Endodermal cell (in vitro differentiated cells): ENCODE data around the gene SLC20A1. TPM values are rescaled to one million over a fixed set of nuclear protein-coding genes. Genes with fewer than 3 reads are reported as not detected.

Experiments used
- DNase-seq: peaks from one replicate; pipeline ENCODE4 v3.0.0-alpha.2; 2017
- H3K27ac ChIP-seq: 2 replicates; pipeline ENCODE4 v1.5.1; 2013; ENCODE audit warnings: mild to moderate bottlenecking, low read depth, low read length, moderate library complexity
- H3K27me3 ChIP-seq: 2 replicates; pipeline ENCODE4 v1.6.1; 2013; ENCODE audit warnings: mild to moderate bottlenecking, low read length, moderate library complexity; ENCODE audit not compliant: insufficient read depth, control insufficient read depth, poor library complexity, severe bottlenecking
- H3K36me3 ChIP-seq: 2 replicates; pipeline ENCODE4 v1.7.0; 2013; ENCODE audit warnings: mild to moderate bottlenecking, low read length, moderate library complexity; ENCODE audit not compliant: control insufficient read depth, insufficient read depth
- H3K4me1 ChIP-seq: one replicate; pipeline ENCODE4 v1.7.0; 2013; ENCODE audit warnings: low read length; ENCODE audit not compliant: control insufficient read depth, insufficient read depth
- H3K4me3 ChIP-seq: 2 replicates; pipeline ENCODE4 v1.5.1; 2013; ENCODE audit warnings: mild to moderate bottlenecking, low read length, moderate library complexity
- H3K9ac ChIP-seq: 2 replicates; pipeline ENCODE4 v1.6.1; 2013; ENCODE audit warnings: mild to moderate bottlenecking, low read length, moderate library complexity; ENCODE audit not compliant: poor library complexity, severe bottlenecking; ENCODE audit errors: extremely low read depth
- H3K9me3 ChIP-seq: 2 replicates; pipeline ENCODE4 v1.6.1; 2013; ENCODE audit warnings: mild to moderate bottlenecking, low read length, moderate library complexity; ENCODE audit not compliant: control insufficient read depth
- H3K27ac Mint-ChIP-seq: 2 replicates; pipeline ENCODE4 v1.8.0; 2020; ENCODE audit warnings: mixed read lengths
- H3K27me3 Mint-ChIP-seq: 2 replicates; pipeline ENCODE4 v1.8.0; 2021; ENCODE audit warnings: mild to moderate bottlenecking, mixed read lengths; ENCODE audit not compliant: insufficient read depth
- H3K36me3 Mint-ChIP-seq: 2 replicates; pipeline ENCODE4 v1.8.0; 2020; ENCODE audit warnings: low read depth, mixed read lengths
- H3K4me1 Mint-ChIP-seq: 2 replicates; pipeline ENCODE4 v1.8.0; 2020; ENCODE audit warnings: mixed read lengths
- H3K4me3 Mint-ChIP-seq: 2 replicates; pipeline ENCODE4 v1.8.0; 2020; ENCODE audit warnings: mild to moderate bottlenecking, moderate library complexity, mixed read lengths
- H3K9me3 Mint-ChIP-seq: 2 replicates; pipeline ENCODE4 v1.8.0; 2020; ENCODE audit warnings: mild to moderate bottlenecking, mixed read lengths
- CTCF ChIP-seq: fragments of 200-600 bp; sonication (generic); conservative IDR thresholded peaks from 2 replicates; pipeline ENCODE4 v1.5.0; 2021; ENCODE audit warnings: antibody characterized with exemption, mild to moderate bottlenecking
- WGBS, 2 experiments: methylation state at CpG; one replicate each; pipeline versions ENCODE4 v1.1.5 to v1.1.7; 2013; ENCODE audit warnings: missing lambda C conversion rate in 2 of 2, mixed read lengths in 1 of 2; ENCODE audit not compliant: insufficient coverage in 1 of 2, insufficient read length in 1 of 2; 5-methylcytosine and 5-hydroxymethylcytosine counted together
- total RNA-seq, 2 donors: library from RNA; stranded (reverse); fragmentation: NEBNext Ultra II Directional in 1 of 2; extraction: Animal tissue kit (Norgen Biotek cat#: 25700) in 1 of 2; gene quantifications; 2 replicates in 1 of 2; 3 replicates in 1 of 2; pipeline ENCODE4 v1.2.1, GENCODE V29; 2021

SLC20A1 gene
- total RNA-seq, 2 donors from 2014 or later = 67.3 to 86.7 TPM

DNA sequence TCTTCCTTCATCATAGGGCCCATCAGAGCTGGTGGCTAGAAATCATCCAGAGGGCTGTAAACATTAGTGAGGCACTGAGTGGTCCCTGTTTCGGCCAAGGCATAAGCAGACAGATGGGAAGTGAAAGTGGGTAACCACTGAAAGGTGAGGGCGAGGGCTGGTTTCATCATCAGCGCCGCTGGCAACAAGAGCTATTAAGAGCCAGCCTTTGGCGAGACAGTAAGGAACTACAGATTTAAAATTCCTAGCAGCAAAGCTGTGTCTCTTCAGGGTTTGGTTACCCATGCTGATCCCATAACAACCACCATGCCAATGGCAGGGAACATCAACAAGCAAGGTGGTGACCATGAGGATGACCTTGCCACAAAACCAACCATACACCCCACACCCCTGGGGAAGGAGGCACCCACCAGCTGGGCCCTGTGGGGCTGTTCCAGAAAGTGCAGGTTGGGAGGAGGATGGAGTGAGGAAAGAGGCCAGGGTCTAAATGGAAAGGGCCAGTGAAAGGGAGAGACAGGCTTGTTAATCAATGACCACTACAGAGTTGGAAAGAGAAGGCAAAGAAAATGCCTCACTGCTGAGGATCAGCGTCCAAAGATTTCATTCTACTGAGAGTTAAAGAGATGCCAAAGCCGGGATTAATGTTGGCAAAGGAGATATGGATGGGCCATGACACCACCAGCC lies 9.0 kb upstream of the SLC20A1 start:
- Histone ChIP-seq H3K36me3 (no peaks in the 10 kb centered on the region), H3K9me3 (no peaks in the 10 kb centered on the region), H3K9ac (no peak overlapping the region), H3K27me3 (no peaks in the 10 kb centered on the region), H3K4me1 (peaks cover 1% of the 10 kb centered on the region), H3K27ac (no peak overlapping the region), H3K4me3 (no peak overlapping the region)
- Mint-ChIP-seq H3K36me3 (no peaks in the 10 kb centered on the region), H3K27ac (no peak overlapping the region), H3K9me3 (no peaks in the 10 kb centered on the region), H3K4me1 (peaks cover 8% of the 10 kb centered on the region), H3K27me3 (no peaks in the 10 kb centered on the region), H3K4me3 (no peak overlapping the region)
- no peak for DNase-seq
- 85 to 87% methylated on average over 6 to 7 of the region's 7 CpGs for WGBS, 2 experiments
- TF ChIP-seq CTCF = no peak

- no peaks in the 10 kb centered on the region for H3K9me3 Mint-ChIP-seq
- no peak overlapping the region for H3K4me3 ChIP-seq
- no peaks in the 10 kb centered on the region for H3K4me1 ChIP-seq
- WGBS, 2 experiments = 92 to 96% methylated on average over 2 to 3 of the region's 4 CpGs
- no peak overlapping the region for H3K27ac ChIP-seq
- H3K27me3 Mint-ChIP-seq = no peaks in the 10 kb centered on the region
- H3K4me3 Mint-ChIP-seq = no peak overlapping the region
- no peak overlapping the region for H3K9ac ChIP-seq
- no peaks in the 10 kb centered on the region for H3K27me3 ChIP-seq
- H3K36me3 ChIP-seq = no peaks in the 10 kb centered on the region
- no peaks in the 10 kb centered on the region for H3K9me3 ChIP-seq
- no peak overlapping the region for H3K27ac Mint-ChIP-seq
- DNase-seq = no peak
- peaks cover 5% of the 10 kb centered on the region for H3K4me1 Mint-ChIP-seq
- TF ChIP-seq CTCF = no peak
- H3K36me3 Mint-ChIP-seq = no peaks in the 10 kb centered on the region
Measured at GRCh38 chr2:112637289-112637660, 8.5 kb upstream of the SLC20A1 start.

GRCh38 chr2:112639936-112640335 lies 5.8 kb upstream of the SLC20A1 start:
- Histone ChIP-seq H3K27ac (no peak overlapping the region), H3K9ac (no peak overlapping the region), H3K36me3 (no peaks in the 10 kb centered on the region), H3K27me3 (no peaks in the 10 kb centered on the region), H3K4me1 (peaks cover 10% of the 10 kb centered on the region), H3K4me3 (no peak overlapping the region), H3K9me3 (no peaks in the 10 kb centered on the region)
- Mint-ChIP-seq H3K27ac (no peak overlapping the region), H3K4me3 (no peak overlapping the region), H3K4me1 (peaks cover 16% of the 10 kb centered on the region), H3K36me3 (no peaks in the 10 kb centered on the region), H3K27me3 (no peaks in the 10 kb centered on the region), H3K9me3 (no peaks in the 10 kb centered on the region)
- DNase-seq = no peak
- WGBS, 2 experiments = 87 to 96% methylated on average over 3 of the region's 3 CpGs
- no peak for TF ChIP-seq CTCF
